ENCODE measurements around the gene TMEM41A.

Gene TMEM41A

GRCh38 chr3:185439745-185440466, 58.9 kb downstream of the TMEM41A start:
- no peak for DNase-seq (ENCODE audit: low read depth)
- in situ Hi-C loops (cut with HindIII; ENCODE audit: low sequenced_read_pairs): no loop called here
- H3K4me3 ChIP-seq (ENCODE audit: low read depth, low read length): no peak overlapping the region
- no peak for TF ChIP-seq CTCF (IDR thresholded peaks at IDR 0.05; ENCODE audit: low read depth, low read length, missing control alignments)

Data from astrocyte of the cerebellum (primary cell).